T-helper 1 cell (primary cell): ENCODE data around the gene FGF3.
A peak's percentile ranks its signal among the peaks of the same experiment; 100 is the strongest.

Experiments used
- DNase-seq, 5 donors: peaks; one replicate each; pipeline ENCODE4 v3.0.0-alpha.2; 2012 to 2020

Gene FGF3

DNA sequence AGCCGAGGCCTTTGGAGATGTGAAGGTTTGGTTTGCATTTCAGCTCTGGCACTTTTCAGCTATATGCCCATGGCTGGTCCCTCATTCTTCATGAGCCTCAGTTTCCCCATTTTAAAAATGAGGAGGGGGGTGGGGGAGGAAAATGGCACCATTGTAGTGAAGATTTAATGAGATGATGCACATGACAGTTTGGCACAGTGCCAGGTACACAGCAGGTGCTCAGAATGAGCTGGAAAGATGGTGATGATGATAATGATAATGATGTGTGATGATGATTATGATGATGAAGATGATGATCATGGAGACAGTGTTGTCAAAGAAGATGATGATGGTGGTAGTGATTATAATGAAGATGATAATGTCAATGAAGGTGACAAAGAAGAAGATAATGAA, 24.3 kb upstream of the FGF3 start:
- DNase-seq = no peak

- no peak for DNase-seq
These were observed 23.7 kb upstream of the FGF3 start for GRCh38 chr11:69842746-69843528.

- DNase-seq = peak in 1 of 5 donors; percentile 14
These were observed 22.9 kb upstream of the FGF3 start for GRCh38 chr11:69841859-69842698.

DNA sequence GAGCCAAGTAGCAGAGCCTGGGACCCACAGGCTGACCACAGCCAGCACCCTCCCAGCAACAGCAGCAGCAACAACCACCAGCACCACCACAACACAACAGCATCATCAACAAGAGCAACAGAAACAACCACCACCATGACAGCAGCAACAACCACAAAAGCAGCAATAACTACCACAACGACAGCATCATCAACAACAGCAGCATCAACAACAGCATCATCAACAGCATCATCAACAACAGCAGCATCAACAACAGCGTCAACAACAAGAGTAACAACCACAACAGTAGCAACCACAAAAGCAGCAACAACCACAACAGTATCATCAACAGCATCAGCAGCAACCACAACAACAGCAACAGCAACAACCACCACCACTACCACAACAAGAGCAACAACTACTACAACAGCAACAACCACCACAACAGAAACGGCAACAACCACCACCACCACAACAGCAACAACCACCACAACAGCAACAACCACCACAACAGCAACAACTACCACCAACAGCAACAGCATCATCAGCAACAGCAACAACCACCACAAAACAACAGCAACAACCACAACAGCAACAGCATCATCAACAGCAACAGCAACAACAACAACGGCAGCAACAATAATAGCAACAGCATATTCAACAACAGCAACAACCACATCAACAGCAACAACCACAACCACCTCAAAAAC, 22.1 kb upstream of the FGF3 start:
- no peak for DNase-seq

GRCh38 chr11:69840371-69841169, 21.4 kb upstream of the FGF3 start:
- no peak for DNase-seq

- DNase-seq = no peak
These were observed 20.3 kb upstream of the FGF3 start for GRCh38 chr11:69839516-69839915.

DNA sequence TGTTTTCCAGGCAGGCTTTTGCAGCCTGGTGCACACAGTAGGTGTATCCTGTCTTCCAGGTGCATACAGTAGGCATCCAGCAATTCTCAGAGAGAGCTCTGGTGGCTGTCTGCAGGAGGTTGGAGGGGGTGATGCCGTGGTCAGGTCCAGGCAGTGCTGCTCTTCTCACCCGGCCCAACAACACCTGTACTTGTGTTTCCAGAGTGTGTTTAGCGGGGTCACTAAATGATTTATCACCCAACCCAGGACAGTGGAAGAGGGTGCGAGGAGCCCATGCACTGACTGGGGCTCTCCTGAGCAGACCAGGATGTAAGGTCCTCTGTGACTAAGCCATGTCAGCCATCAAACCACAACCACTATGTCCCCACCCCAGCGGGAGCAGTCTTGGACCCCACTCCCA, 18.6 kb upstream of the FGF3 start:
- no peak for DNase-seq

DNA sequence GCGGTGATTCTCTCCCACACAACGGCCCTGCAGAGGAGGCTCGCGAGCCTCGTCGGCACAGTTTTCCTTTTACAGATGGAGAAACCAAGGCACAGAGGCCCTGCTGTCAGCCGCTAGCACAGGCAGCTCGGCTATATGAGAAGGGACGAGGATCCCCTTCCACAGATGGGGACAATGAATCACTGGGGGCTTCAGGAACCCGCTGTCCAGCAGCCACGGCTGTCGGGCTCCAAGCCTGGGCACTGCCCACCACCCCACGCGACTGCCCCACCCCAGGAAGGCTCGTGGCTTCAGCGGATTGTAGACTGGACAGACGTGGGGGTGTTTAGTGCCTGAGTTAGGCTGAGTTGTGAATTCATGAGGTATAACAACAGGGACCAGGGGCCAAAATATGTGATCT, 17.2 kb upstream of the FGF3 start:
- DNase-seq = no peak

DNA sequence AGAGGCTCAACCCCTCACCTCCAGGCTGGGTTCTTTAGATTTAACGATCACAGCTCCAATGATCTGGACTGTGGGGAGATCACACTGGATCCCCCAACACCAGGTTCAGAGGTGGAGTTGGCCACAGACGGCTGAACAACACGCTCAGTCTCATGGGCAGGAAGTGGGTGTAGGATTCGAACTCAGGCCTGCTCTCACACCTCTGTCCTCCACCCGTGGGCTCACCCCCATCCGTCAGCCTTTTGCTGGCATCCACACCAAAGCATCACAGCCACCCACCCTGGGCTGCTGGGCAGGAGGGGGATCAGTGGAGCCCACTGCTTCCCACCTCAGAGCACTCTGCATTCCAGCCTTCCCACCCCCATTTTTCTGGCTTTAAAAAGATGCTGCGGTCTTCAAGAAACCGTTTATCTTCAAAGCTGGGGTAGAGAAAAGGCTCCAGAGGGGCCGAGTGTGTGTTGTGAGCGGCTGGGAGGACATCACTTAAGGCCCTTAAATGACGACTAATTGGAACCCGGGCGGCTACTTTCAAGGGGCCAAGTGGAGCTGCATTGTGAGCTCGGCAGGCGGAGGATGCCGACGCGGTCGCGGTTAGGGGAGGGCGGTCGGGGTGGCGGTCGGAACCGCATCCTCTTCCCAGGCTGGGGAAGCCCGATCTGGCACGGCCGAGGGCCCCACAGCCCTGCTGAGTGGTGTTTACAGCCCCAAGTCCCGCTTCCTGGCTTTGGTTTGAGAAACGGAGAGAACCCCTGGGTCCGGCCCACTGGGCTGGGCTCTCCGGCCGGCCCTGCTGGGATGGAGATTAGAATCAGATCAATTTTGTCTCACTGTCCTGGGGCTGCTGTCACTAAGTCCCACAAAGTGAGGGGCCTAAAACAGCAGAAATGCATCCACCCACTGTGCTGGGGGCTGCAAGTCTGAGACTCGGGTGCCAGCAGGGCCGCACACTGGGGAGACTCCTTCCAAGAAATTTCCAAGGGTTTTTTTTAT, 15.9 kb upstream of the FGF3 start:
- no peak for DNase-seq

GRCh38 chr11:69834251-69834650, 15.0 kb upstream of the FGF3 start:
- DNase-seq = no peak

GRCh38 chr11:69832561-69833413, 13.6 kb upstream of the FGF3 start:
- DNase-seq = no peak

- no peak for DNase-seq
These were observed 12.8 kb upstream of the FGF3 start for GRCh38 chr11:69831985-69832384.

GRCh38 chr11:69830086-69830485, 10.9 kb upstream of the FGF3 start:
- DNase-seq = no peak

DNA sequence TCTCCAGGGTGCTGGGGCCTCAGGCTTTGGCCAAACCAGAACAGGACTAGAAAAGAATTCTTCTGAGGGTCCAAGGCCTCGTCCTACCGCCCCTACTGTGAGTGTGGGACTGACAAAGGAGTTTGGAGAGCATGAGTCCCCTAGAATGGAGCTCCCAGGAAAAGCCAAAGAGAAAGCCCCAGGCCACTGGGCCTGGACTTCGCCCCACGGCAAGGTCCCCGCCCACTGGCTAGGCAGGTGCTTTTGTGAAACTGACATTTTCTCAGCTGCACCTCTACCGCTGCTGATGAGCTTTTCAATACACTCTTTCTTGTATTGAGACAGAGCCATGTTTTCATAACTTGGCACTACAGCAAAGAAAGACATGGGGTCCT, 9.7 kb upstream of the FGF3 start:
- DNase-seq = no peak

DNA sequence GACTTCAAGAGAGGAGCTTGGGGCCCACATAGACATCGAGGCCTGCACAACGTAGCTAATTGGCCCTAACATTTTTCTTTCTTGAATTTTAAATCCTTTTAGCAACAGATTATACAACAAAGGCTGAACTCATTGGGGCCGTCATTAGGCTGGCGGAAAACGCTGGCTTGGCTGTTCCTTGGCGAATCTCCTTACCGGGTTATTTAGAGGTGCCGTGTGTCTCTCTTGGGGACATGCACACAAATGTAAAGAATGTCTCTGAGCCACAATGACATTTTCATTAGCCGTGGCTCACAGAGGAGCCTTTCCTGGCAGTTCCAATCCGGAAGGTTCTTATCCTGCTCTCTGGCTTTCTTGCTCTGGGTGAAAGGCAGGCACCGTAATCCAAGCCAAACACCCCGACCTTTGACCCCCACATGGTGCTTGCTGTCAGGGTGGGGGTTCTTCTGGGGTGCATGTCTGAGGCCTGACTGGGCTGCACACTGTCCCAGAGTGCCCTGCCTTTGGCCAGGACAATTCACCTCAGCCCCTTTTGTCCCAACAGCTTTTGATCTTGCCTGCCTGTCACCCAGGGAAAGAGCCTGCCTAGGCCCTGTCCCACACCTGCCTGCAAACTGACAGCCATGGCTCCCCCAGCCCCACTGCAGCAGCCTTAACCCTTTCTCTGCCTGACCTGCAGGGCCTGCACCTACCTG, 9.2 kb upstream of the FGF3 start:
- no peak for DNase-seq

GRCh38 chr11:69826773-69827172, 7.6 kb upstream of the FGF3 start:
- no peak for DNase-seq

DNA sequence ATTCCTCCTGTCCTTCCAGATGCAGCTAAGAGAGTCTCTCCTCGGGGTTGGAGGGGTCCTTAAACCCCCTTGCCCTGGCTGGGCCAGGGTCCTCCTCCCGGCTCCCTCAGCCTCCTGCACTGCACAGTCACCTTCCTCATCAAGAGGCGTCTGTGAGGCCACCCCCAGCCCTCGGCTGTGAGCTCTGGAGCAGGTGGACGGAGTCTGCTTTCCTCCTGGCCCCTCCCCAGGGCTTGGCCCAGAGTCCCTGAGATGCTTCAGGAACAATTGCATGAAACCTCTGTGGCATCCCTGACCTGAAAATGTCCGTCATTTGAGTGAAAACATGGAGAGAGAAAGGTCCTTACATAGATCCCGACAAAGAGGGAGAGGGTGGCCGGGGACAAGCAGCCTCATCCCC, 6.7 kb upstream of the FGF3 start:
- DNase-seq = no peak

DNA sequence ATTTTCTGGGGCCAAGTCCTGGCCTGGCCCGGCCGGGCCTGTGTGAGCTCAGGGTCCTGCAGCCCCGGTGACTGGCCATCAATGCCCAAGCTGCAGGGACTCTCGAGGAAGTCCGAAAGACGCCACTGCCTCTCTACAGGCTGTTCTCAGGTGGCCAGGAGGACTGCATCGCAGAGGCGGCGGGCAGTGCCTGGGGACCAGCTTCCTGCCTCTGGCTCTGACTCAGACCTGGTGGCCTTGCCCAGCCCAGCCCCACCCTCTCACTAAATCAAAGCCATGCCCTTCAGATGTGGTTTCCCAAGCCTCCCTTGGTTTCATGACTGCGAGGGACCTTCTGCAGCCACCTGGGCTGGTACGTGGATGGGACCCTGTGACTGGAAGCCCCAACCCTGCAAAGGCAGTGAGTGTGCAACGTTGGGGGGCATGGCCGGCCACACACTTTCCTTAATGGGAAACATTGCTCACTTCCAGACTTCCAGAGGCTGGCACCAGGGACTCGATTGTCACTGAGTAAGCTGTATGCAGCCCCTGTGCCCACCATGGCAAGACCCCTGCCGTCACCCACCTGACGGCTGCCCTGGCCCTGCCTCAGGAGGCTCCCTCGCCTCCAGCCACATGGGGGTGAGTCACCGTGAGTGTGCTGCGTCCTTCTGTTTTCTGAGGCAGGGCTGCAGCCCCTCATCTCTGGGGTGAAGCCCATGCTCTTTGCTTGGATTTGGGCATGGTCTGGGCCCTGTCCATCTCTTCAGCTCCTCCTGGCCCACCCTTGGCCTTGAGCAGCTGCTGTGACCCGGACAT, 6.0 kb upstream of the FGF3 start:
- no peak for DNase-seq
